Measurements from ENCODE around the gene PDCD7.
"Not testable (repeated sequence)": the region's sequence is repeated elsewhere in the genome, so short reads cannot be mapped to it uniquely, and the experiment has no call there.

PDCD7 gene

DNA sequence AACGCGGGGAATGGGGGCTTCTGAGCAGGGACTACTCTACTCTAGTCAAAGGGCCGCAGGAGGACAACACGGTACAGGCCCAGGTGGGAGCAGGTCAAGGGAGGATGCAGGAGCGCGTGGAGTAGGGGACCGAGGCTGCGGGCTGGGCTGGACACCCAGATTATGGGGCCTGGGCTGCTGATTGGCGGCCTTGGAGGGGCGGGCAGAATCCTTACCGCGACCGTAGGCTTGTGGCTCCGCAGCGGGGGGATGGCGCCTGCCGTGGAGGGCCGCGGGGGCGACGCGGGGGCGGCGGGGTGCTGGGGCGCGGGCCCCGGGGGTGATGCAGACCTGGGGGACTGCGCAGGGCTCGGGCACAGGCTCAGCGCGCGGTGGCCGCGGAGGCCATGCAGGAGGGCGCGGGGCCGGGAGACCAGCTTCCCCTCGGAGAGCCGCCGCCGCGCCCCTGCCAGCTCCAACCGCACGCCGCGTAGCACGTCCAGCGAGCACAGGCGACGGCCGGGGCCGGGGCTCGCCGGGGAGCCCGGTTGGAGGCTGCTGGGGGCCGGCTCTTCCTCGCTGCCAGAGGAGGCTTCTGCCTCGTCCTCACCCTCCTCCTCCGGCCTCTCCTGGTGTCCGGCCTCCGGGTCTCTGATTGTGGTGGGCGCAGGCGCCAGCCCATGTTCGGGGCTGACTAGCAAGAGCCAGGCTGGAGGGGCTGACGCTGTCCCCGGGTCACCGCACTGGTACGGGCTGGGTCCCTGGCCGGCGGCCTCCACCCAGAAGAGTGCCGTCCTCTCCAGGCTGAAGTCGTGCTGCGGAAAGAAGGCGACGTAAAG, 31.5 kb downstream of the PDCD7 start:
- Histone ChIP-seq H3K9me3 (ENCODE audit: control insufficient read depth in 5 of 5, low read length in 5 of 5) (no peaks in the 10 kb centered on the region), H3K36me3 (ENCODE audit: control insufficient read depth in 5 of 5, insufficient read depth in 5 of 5, low read length in 5 of 5) (peaks cover 8 to 72% (median 55%) of the 10 kb centered on the region in 5 donors), H3K9ac (ENCODE audit: low read length in 5 of 5) (no peak overlapping the region), H3K4me3 (ENCODE audit: low read depth in 1 of 5, low read length in 5 of 5) (no peak overlapping the region), H3K27ac (ENCODE audit: low read depth, low read length) (no peak overlapping the region), H3K4me1 (ENCODE audit: control insufficient read depth in 5 of 5, insufficient read depth in 5 of 5, low read length in 5 of 5) (peaks cover 0 to 5% (median 0%) of the 10 kb centered on the region in 5 donors), H3K27me3 (ENCODE audit: control insufficient read depth in 5 of 5, insufficient read depth in 4 of 5, low read length in 5 of 5) (no peaks in the 10 kb centered on the region)

DNA sequence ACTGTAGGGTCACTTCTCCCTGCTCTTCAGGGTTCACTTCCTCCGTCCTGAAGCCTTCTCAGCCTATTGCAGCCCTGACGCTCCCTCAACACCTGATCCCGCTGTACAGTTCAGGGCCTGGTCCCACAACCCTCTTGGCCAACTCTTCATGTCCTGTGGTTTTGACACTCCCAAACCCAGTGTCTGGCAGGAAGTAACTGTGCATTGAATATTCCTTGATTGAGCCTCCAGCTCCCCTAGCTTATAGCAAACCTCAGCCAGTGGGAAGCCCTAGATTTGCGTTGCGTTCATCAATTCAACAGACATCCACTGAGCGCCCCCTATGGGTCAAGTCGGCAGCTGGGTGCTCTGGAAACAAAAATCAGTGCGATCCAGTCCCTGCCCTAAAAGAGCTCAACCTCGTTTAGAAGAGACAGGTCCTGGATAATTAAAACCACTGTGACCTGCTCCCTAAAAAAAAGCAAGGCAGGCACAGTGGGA, 32.2 kb downstream of the PDCD7 start:
- no peaks in the 10 kb centered on the region for H3K9me3 ChIP-seq (ENCODE audit: control insufficient read depth in 5 of 5, low read length in 5 of 5)
- no peak overlapping the region for H3K27ac ChIP-seq (ENCODE audit: low read depth, low read length)
- peaks cover 8 to 78% (median 57%) of the 10 kb centered on the region in 5 donors for H3K36me3 ChIP-seq (ENCODE audit: control insufficient read depth in 5 of 5, insufficient read depth in 5 of 5, low read length in 5 of 5)
- H3K9ac ChIP-seq (ENCODE audit: low read length in 5 of 5), result no peak overlapping the region
- no peaks in the 10 kb centered on the region for H3K27me3 ChIP-seq (ENCODE audit: control insufficient read depth in 5 of 5, insufficient read depth in 4 of 5, low read length in 5 of 5)
- H3K4me3 ChIP-seq (ENCODE audit: low read depth in 1 of 5, low read length in 5 of 5), result no peak overlapping the region
- peaks cover 0 to 5% (median 0%) of the 10 kb centered on the region in 5 donors for H3K4me1 ChIP-seq (ENCODE audit: control insufficient read depth in 5 of 5, insufficient read depth in 5 of 5, low read length in 5 of 5)

DNA sequence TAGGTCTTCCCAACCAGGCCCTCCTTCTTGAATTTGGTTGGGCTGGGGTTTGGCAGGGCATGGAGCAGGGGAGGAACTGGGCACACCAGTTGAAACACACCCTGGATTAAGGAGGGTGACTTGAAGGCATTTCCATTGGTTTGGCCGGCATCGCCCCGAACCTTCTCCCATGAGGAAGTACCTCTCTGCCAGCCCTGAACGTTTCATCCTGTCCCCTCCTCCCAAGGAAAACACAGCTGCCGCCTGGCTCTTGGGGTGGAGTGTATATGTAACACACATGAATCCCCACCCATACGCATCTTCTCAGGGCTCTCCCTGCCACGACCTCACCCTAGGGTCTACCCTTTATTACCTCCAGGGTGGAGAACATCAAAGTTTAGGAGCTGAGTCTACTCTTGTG, 33.2 kb downstream of the PDCD7 start:
- peaks cover 8 to 68% (median 53%) of the 10 kb centered on the region in 5 donors for H3K36me3 ChIP-seq (ENCODE audit: control insufficient read depth in 5 of 5, insufficient read depth in 5 of 5, low read length in 5 of 5)

GRCh38 chr15:65099801-65100200, 33.8 kb downstream of the PDCD7 start:
- H3K9me3 ChIP-seq (ENCODE audit: control insufficient read depth in 5 of 5, low read length in 5 of 5); H3K27ac ChIP-seq (ENCODE audit: low read depth, low read length): not testable (repeated sequence)

More for the DNA sequence above, 33.2 kb downstream of the PDCD7 start:
- Histone ChIP-seq H3K9ac (ENCODE audit: low read length in 5 of 5) (no peak overlapping the region), H3K27me3 (ENCODE audit: control insufficient read depth in 5 of 5, insufficient read depth in 4 of 5, low read length in 5 of 5) (no peaks in the 10 kb centered on the region), H3K4me1 (ENCODE audit: control insufficient read depth in 5 of 5, insufficient read depth in 5 of 5, low read length in 5 of 5) (peaks cover 0 to 5% (median 0%) of the 10 kb centered on the region in 5 donors), H3K27ac (ENCODE audit: low read depth, low read length) (no peak overlapping the region), H3K4me3 (ENCODE audit: low read depth in 1 of 5, low read length in 5 of 5) (no peak overlapping the region), H3K9me3 (ENCODE audit: control insufficient read depth in 5 of 5, low read length in 5 of 5) (no peaks in the 10 kb centered on the region)

DNA sequence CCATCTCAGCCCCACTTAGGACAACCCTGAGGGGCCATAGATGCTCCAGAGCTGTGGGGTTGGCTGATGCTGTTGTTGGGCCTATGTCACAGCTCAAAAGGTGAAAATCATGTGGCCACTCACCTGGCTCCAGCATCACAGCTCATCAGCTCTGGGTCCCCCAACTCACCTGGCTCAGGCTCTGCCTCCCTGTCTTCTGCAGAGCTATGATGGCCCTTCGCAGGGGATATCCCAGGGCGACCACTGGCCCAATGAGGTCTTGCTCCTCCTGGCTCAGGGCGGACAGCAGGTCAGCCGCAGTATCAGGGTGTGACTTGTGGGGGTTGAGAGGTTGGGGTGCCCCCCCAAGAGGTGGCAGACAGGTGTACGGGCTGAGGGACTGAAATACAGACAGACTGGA, 34.3 kb downstream of the PDCD7 start:
- Histone ChIP-seq H3K27ac (ENCODE audit: low read depth, low read length) (no peak overlapping the region), H3K36me3 (ENCODE audit: control insufficient read depth in 5 of 5, insufficient read depth in 5 of 5, low read length in 5 of 5) (peaks cover 8 to 60% (median 47%) of the 10 kb centered on the region in 5 donors), H3K9me3 (ENCODE audit: control insufficient read depth in 5 of 5, low read length in 5 of 5) (no peaks in the 10 kb centered on the region), H3K27me3 (ENCODE audit: control insufficient read depth in 5 of 5, insufficient read depth in 4 of 5, low read length in 5 of 5) (no peaks in the 10 kb centered on the region), H3K4me3 (ENCODE audit: low read depth in 1 of 5, low read length in 5 of 5) (no peak overlapping the region), H3K4me1 (ENCODE audit: control insufficient read depth in 5 of 5, insufficient read depth in 5 of 5, low read length in 5 of 5) (peaks cover 0 to 5% (median 0%) of the 10 kb centered on the region in 5 donors), H3K9ac (ENCODE audit: low read length in 5 of 5) (no peak overlapping the region)

More at GRCh38 chr15:65099801-65100200, 33.8 kb downstream of the PDCD7 start:
- not testable (repeated sequence) for H3K4me3 ChIP-seq (ENCODE audit: low read depth in 1 of 5, low read length in 5 of 5); H3K4me1 ChIP-seq (ENCODE audit: control insufficient read depth in 5 of 5, insufficient read depth in 5 of 5, low read length in 5 of 5); H3K9ac ChIP-seq (ENCODE audit: low read length in 5 of 5); H3K27me3 ChIP-seq (ENCODE audit: control insufficient read depth in 5 of 5, insufficient read depth in 4 of 5, low read length in 5 of 5)
- peaks cover 8 to 62% (median 47%) of the 10 kb centered on the region in 5 donors for H3K36me3 ChIP-seq (ENCODE audit: control insufficient read depth in 5 of 5, insufficient read depth in 5 of 5, low read length in 5 of 5)

DNA sequence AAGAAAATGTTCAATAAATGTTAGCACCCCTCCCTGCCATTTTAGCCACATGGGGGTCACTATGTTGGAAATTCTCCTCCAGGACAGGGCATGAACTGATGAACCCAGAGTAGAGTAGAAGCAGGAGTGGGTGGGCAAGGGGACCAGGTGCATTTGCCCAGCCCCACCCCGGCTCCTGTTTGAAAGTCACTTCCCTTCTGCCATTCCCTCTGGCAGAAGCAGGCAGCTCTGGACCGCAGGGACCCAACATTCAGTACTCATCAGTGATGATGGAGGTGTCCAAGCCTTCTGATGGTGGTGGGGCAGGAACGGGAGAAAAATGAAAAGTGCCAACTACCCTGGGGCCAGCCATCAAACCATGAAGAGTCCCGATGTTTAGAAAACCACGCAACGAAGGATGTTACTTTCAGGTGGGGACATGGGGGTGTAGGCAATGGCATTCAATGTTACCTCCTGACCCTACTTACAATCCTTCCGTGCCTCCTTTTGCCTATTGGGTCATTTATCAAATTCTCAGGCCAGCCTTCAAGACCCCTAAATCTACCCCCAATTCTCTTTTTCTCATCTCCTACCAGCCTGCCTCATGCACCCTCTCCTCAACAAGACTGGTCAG, 35.9 kb downstream of the PDCD7 start:
- Histone ChIP-seq H3K27ac (ENCODE audit: low read depth, low read length) (no peak overlapping the region), H3K4me1 (ENCODE audit: control insufficient read depth in 5 of 5, insufficient read depth in 5 of 5, low read length in 5 of 5) (peaks cover 0 to 5% (median 0%) of the 10 kb centered on the region in 5 donors), H3K4me3 (ENCODE audit: low read depth in 1 of 5, low read length in 5 of 5) (no peak overlapping the region), H3K36me3 (ENCODE audit: control insufficient read depth in 5 of 5, insufficient read depth in 5 of 5, low read length in 5 of 5) (peaks cover 8 to 58% (median 47%) of the 10 kb centered on the region in 5 donors), H3K27me3 (ENCODE audit: control insufficient read depth in 5 of 5, insufficient read depth in 4 of 5, low read length in 5 of 5) (no peaks in the 10 kb centered on the region), H3K9me3 (ENCODE audit: control insufficient read depth in 5 of 5, low read length in 5 of 5) (no peaks in the 10 kb centered on the region), H3K9ac (ENCODE audit: low read length in 5 of 5) (no peak overlapping the region)

DNA sequence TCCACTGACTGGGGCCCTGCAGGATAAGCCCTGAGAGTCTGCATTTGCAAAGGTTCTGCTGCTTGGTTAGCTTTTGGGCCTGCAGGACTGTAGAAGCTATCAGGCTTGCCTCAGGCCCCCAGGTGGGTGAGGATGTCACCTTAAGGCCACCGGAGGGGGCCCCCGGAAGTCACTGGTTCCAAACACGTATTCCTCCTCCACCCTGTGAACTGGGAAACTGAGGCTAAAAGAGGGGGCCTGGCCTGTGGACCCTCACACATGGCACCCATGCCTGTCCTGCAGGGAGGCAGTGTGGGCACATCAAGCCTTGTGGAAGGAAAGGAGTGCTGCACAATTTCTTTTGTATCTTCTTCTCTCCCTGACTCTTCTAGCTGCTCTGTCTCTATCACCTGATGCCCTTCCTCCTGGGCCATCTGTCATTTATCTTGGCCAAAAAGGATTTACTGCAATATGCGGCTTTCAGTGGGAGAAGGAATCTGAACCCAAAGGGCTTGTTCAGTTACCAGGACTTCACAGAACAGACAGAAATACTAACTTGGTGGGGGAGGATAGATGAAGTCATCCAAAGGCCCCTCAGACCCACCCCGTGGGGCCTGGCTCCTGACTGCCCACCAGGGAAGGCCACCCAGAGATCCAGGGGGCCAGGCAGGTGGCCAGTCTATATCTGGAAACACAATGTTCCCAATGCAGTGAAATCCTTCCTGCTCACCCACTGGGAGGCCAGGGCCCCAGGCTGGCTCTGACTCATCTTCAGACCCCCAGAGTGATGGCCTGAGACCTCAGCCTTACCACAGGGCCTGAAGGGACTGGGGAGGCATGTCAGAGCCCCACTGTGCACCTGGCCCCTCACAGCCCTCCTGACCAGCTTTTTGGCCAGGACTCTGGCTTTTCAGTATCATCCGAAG, 36.9 kb downstream of the PDCD7 start:
- no peaks in the 10 kb centered on the region for H3K27me3 ChIP-seq (ENCODE audit: control insufficient read depth in 5 of 5, insufficient read depth in 4 of 5, low read length in 5 of 5)
- peaks cover 8 to 53% (median 44%) of the 10 kb centered on the region in 5 donors for H3K36me3 ChIP-seq (ENCODE audit: control insufficient read depth in 5 of 5, insufficient read depth in 5 of 5, low read length in 5 of 5)
- no peak overlapping the region for H3K9ac ChIP-seq (ENCODE audit: low read length in 5 of 5)
- H3K9me3 ChIP-seq (ENCODE audit: control insufficient read depth in 5 of 5, low read length in 5 of 5), result no peaks in the 10 kb centered on the region
- no peak overlapping the region for H3K27ac ChIP-seq (ENCODE audit: low read depth, low read length)
- peaks cover under 1 to 13% (median 9%) of the 10 kb centered on the region in 5 donors for H3K4me1 ChIP-seq (ENCODE audit: control insufficient read depth in 5 of 5, insufficient read depth in 5 of 5, low read length in 5 of 5)
- no peak overlapping the region for H3K4me3 ChIP-seq (ENCODE audit: low read depth in 1 of 5, low read length in 5 of 5)

- no peak overlapping the region for H3K4me3 ChIP-seq (ENCODE audit: low read depth in 1 of 5, low read length in 5 of 5)
- no peak overlapping the region for H3K27ac ChIP-seq (ENCODE audit: low read depth, low read length)
- no peaks in the 10 kb centered on the region for H3K9me3 ChIP-seq (ENCODE audit: control insufficient read depth in 5 of 5, low read length in 5 of 5)
- H3K36me3 ChIP-seq (ENCODE audit: control insufficient read depth in 5 of 5, insufficient read depth in 5 of 5, low read length in 5 of 5), result peaks cover 8 to 47% (median 38%) of the 10 kb centered on the region in 5 donors
- H3K27me3 ChIP-seq (ENCODE audit: control insufficient read depth in 5 of 5, insufficient read depth in 4 of 5, low read length in 5 of 5), result no peaks in the 10 kb centered on the region
- peaks cover 2 to 14% (median 11%) of the 10 kb centered on the region in 5 donors for H3K4me1 ChIP-seq (ENCODE audit: control insufficient read depth in 5 of 5, insufficient read depth in 5 of 5, low read length in 5 of 5)
- H3K9ac ChIP-seq (ENCODE audit: low read length in 5 of 5), result no peak overlapping the region
Measured at GRCh38 chr15:65095747-65096104, 37.9 kb downstream of the PDCD7 start.

- peaks cover 8 to 42% (median 34%) of the 10 kb centered on the region in 5 donors for H3K36me3 ChIP-seq (ENCODE audit: control insufficient read depth in 5 of 5, insufficient read depth in 5 of 5, low read length in 5 of 5)
- peaks cover 2 to 14% (median 11%) of the 10 kb centered on the region in 5 donors for H3K4me1 ChIP-seq (ENCODE audit: control insufficient read depth in 5 of 5, insufficient read depth in 5 of 5, low read length in 5 of 5)
- no peak overlapping the region for H3K27ac ChIP-seq (ENCODE audit: low read depth, low read length)
- no peaks in the 10 kb centered on the region for H3K27me3 ChIP-seq (ENCODE audit: control insufficient read depth in 5 of 5, insufficient read depth in 4 of 5, low read length in 5 of 5)
- no peak overlapping the region for H3K9ac ChIP-seq (ENCODE audit: low read length in 5 of 5)
- no peak overlapping the region for H3K4me3 ChIP-seq (ENCODE audit: low read depth in 1 of 5, low read length in 5 of 5)
- H3K9me3 ChIP-seq (ENCODE audit: control insufficient read depth in 5 of 5, low read length in 5 of 5), result no peaks in the 10 kb centered on the region
Measured at GRCh38 chr15:65095011-65095746, 38.4 kb downstream of the PDCD7 start.

All from subcutaneous abdominal adipose tissue (tissue), 5 donors.